Thymus (tissue), 11 donors: ENCODE results near the gene MCUR1. TPM values are rescaled to one million over a fixed set of nuclear protein-coding genes. Genes with fewer than 3 reads are reported as not detected.
"Not testable (repeated sequence)": the region's sequence is repeated elsewhere in the genome, so short reads cannot be mapped to it uniquely, and the experiment has no call there.

ENCODE experiments used
- DNase-seq, 9 donors: peaks; one replicate each; pipeline ENCODE4 v3.0.0-alpha.2; 2013; ENCODE audit warnings: low spot score in 9 of 9, low read depth in 6 of 9, missing footprints in 1 of 9
- H3K27ac ChIP-seq, 2 donors: one replicate each; pipeline ENCODE4 v1.5.1; 2013; ENCODE audit warnings: control low read depth in 1 of 2, low read depth in 1 of 2, low read length in 1 of 2, mild to moderate bottlenecking in 1 of 2, moderate library complexity in 1 of 2
- H3K27me3 ChIP-seq, 2 donors: one replicate each; pipeline ENCODE4 v1.5.1; 2013; ENCODE audit warnings: low read length in 1 of 2; ENCODE audit not compliant: control insufficient read depth in 2 of 2, insufficient read depth in 1 of 2
- H3K36me3 ChIP-seq, 2 donors: one replicate each; pipeline ENCODE4 v1.5.1; 2013; ENCODE audit warnings: low read length in 1 of 2, mild to moderate bottlenecking in 1 of 2, moderate library complexity in 1 of 2; ENCODE audit not compliant: control insufficient read depth in 2 of 2, insufficient read depth in 2 of 2
- H3K4me1 ChIP-seq, 2 donors: one replicate each; pipeline ENCODE4 v1.5.1; 2013; ENCODE audit warnings: low read length in 2 of 2; ENCODE audit not compliant: control insufficient read depth in 2 of 2, insufficient read depth in 2 of 2
- H3K4me3 ChIP-seq, 2 donors: one replicate each; pipeline ENCODE4 v1.5.1; 2013; ENCODE audit warnings: low read length in 2 of 2, control low read depth in 1 of 2, mild to moderate bottlenecking in 1 of 2
- H3K9me3 ChIP-seq, 2 donors: one replicate each; pipeline ENCODE4 v1.5.1; 2013; ENCODE audit warnings: low read length in 1 of 2, mild to moderate bottlenecking in 1 of 2; ENCODE audit not compliant: control insufficient read depth in 2 of 2, insufficient read depth in 1 of 2
- WGBS: extraction: QIAGEN DNeasy Blood & Tissue Kit; methylation state at CpG from one replicate; pipeline ENCODE4 v1.1.7; 2013; 5-methylcytosine and 5-hydroxymethylcytosine counted together
- polyA plus RNA-seq: library from polyadenylated mRNA; stranded (reverse); fragments of 200-250 nt; gene quantifications from one replicate; pipeline ENCODE4 v1.2.3, GENCODE V29; 2013
- total RNA-seq: library from RNA; stranded (reverse); fragments of 120-200 nt; gene quantifications from one replicate; pipeline ENCODE4 v1.2.4, GENCODE V29; 2013
- donor health status: healthy.

Gene MCUR1
- total and polyA plus RNA-seq, 2 donors, result 15.0 to 17.2 TPM

GRCh38 chr6:13800615-13801014 lies 13.7 kb downstream of the MCUR1 start:
- no peak for DNase-seq
- Histone ChIP-seq H3K4me1 (no peaks in the 10 kb centered on the region), H3K4me3 (no peak overlapping the region), H3K9me3 (no peaks in the 10 kb centered on the region), H3K27me3 (no peaks in the 10 kb centered on the region), H3K36me3 (peaks cover 18 to 30% of the 10 kb centered on the region in 2 donors), H3K27ac (no peak overlapping the region)
- 98% methylated on average over 3 of the region's 3 CpGs for WGBS

DNA sequence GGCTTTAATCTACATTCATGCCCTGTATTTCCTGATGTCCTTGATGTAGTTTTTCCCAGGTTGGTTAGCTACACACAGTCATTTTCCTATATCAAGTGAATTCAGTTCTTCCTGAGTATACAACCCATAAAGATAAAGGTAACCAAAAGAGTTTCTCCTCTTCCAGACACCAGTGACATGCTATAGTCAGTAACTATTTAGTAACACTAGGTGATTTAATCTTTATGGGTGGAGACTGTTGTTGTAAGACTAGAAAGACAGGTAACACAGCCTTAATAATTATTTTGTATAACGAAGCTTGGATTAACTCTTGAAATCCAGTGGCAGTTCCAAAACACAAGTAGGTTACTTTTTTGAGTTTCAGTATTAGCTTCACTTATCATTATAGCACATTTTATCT lies 17.6 kb downstream of the MCUR1 start:
- Histone ChIP-seq H3K27ac (no peak overlapping the region), H3K27me3 (no peaks in the 10 kb centered on the region), H3K4me3 (no peak overlapping the region), H3K9me3 (no peaks in the 10 kb centered on the region), H3K4me1 (no peaks in the 10 kb centered on the region), H3K36me3 (peaks cover 15 to 47% of the 10 kb centered on the region in 2 donors)
- DNase-seq, result no peak
- WGBS, result 98% methylated on average over 1 of the region's 1 CpG

DNA sequence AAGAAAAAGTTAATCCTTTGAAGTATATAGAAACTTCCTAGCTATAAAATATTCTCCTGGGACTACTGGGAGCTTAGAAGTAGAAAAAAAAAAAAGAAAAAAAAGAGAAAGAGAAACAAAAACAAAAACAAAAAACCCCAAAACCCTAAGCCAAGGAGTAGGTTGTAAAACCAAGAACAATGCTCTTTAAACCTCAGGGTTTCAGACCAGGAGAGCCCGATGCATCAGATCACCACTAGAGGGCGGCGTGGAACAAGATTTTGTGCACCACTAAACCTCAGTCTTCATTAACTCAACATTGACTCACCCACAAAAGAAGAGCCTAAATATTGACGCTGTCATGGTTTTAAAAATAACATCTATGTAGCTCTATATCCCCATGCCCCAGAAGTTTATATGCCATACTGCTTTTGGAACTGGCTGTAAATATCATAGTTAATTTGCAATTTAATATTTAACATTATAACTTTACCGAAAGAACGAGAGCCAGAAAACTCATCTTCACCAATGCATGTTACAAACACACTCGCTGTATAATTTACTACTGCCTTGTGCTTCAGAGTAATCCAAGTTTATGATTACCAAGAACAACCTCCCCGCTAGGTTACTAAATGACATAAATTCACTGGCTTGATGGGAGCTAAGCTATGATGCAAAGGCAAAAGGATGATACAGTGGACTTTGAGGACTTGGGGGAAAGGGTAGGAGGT lies 19.2 kb downstream of the MCUR1 start:
- no peak overlapping the region for H3K4me3 ChIP-seq
- peaks cover 10 to 48% of the 10 kb centered on the region in 2 donors for H3K36me3 ChIP-seq
- H3K27me3 ChIP-seq, result no peaks in the 10 kb centered on the region
- H3K4me1 ChIP-seq, result no peaks in the 10 kb centered on the region
- DNase-seq, result peak; percentile 34 to 87 (median 68)
- H3K27ac ChIP-seq, result no peak overlapping the region
- WGBS, result 45% methylated on average over 8 of the region's 8 CpGs
- no peaks in the 10 kb centered on the region for H3K9me3 ChIP-seq

DNA sequence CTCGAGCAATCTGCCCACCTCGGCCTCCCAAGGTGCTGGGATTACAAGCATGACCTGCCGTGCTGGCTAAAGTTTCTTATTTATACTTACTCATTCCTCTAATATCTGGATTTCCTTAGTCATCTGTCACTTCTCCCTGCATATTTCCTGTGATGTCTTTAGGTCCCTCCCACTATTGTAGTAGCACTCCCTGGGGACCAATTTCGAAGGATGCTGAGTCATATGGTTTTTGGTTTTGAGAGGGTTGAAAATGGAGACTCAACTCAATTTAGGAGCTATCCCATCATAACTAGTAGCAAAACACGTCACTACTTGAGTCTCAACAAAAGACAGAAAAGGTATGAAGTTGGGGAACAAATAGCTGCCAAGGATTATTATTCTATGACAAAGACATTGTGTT lies 20.2 kb downstream of the MCUR1 start:
- Histone ChIP-seq H3K4me1 (no peaks in the 10 kb centered on the region), H3K4me3 (no peak overlapping the region), H3K9me3 (no peaks in the 10 kb centered on the region), H3K36me3 (peaks cover 9 to 47% of the 10 kb centered on the region in 2 donors), H3K27me3 (no peaks in the 10 kb centered on the region), H3K27ac (no peak overlapping the region)
- DNase-seq, result no peak
- 85% methylated on average over 5 of the region's 5 CpGs for WGBS

DNA sequence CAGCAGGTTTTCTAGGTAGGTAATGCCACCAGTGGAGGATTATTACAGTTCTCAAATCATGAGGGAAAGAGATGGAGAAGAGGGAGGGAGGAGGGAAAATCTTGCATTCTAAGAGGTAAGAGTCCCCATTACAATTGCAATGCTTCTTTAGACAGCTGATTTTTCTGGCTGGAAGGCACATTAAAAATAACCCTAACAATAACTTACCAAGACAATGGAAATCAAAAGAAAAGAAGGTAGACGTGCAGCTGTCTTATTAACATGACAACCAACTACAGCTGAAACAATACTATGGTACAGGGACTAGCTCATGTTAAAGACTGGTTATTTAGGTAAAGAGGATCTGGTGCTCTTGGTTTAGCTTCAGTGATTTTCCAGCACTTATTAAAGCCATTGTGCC lies 24.6 kb downstream of the MCUR1 start:
- Histone ChIP-seq H3K27ac (no peak overlapping the region), H3K9me3 (no peaks in the 10 kb centered on the region), H3K4me1 (no peaks in the 10 kb centered on the region), H3K27me3 (no peaks in the 10 kb centered on the region), H3K4me3 (no peak overlapping the region), H3K36me3 (peaks cover 4 to 37% of the 10 kb centered on the region in 2 donors)
- 100% methylated on average over 1 of the region's 1 CpG for WGBS
- no peak for DNase-seq

DNA sequence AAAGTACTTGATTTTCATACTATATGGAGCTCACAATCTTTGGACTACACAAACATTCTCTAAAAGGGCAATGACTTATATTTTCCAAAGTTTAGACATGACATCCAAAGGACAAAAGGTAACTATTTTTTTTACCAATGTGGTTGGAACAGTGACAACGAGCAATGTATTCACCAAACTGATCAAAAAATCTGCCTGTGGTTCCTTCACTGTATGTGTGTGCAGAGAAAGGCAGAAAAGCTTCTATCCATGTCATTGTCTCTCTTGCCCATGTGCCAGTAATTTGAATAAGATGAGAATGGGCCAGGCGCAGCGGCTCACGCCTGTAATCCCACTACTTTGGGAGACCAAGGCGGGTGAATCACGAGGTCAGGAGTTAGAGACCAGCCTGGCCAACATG lies 25.5 kb downstream of the MCUR1 start:
- Histone ChIP-seq H3K36me3 (peaks cover 4 to 30% of the 10 kb centered on the region in 2 donors), H3K27me3 (no peaks in the 10 kb centered on the region), H3K4me3 (no peak overlapping the region), H3K4me1 (no peaks in the 10 kb centered on the region), H3K9me3 (no peaks in the 10 kb centered on the region), H3K27ac (no peak overlapping the region)
- WGBS, result 92% methylated on average over 6 of the region's 6 CpGs
- DNase-seq, result no peak

GRCh38 chr6:13787137-13787536 lies 27.2 kb downstream of the MCUR1 start:
- no peaks in the 10 kb centered on the region for H3K9me3 ChIP-seq
- peaks cover 4 to 17% of the 10 kb centered on the region in 2 donors for H3K36me3 ChIP-seq
- no peak overlapping the region for H3K4me3 ChIP-seq
- 92% methylated on average over 8 of the region's 8 CpGs for WGBS
- H3K4me1 ChIP-seq, result no peaks in the 10 kb centered on the region
- no peak for DNase-seq
- H3K27me3 ChIP-seq, result no peaks in the 10 kb centered on the region
- no peak overlapping the region for H3K27ac ChIP-seq

- 94% methylated on average over 8 of the region's 8 CpGs for WGBS
Measured at GRCh38 chr6:13780162-13780561, 34.2 kb downstream of the MCUR1 start.

DNA sequence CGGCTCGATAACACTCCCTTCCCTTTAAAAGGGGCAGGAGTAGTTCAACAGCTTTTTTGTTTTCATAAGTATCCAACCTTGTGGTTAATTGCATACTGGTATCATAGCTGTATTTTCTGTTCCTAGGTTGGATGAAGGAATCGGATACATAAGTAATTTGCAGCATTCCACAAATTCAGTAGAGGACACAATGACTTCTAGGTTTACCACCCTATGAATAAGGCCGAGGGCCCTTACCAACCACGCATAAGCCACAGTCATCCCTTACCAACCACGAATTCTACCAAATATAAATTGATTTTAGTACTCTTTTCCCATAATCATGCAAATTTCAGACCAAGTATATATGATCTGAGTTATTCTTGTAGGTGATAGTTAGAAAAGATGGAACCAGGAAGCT lies 36.3 kb downstream of the MCUR1 start:
- Histone ChIP-seq H3K9me3 (no peaks in the 10 kb centered on the region), H3K27ac (no peak overlapping the region), H3K4me1 (no peaks in the 10 kb centered on the region), H3K4me3 (no peak overlapping the region), H3K27me3 (no peaks in the 10 kb centered on the region), H3K36me3 (no peaks in the 10 kb centered on the region)
- 94% methylated on average over 6 of the region's 6 CpGs for WGBS
- no peak for DNase-seq

More at GRCh38 chr6:13780162-13780561, 34.2 kb downstream of the MCUR1 start:
- not testable (repeated sequence) for H3K36me3 ChIP-seq, H3K27ac ChIP-seq, DNase-seq, H3K4me3 ChIP-seq, H3K9me3 ChIP-seq, H3K4me1 ChIP-seq, H3K27me3 ChIP-seq
